ENCODE measurements around the gene SLC36A2. TPM values are rescaled to one million over a fixed set of nuclear protein-coding genes. Genes with fewer than 3 reads are reported as not detected.

SLC36A2 gene
- total RNA-seq, 4 donors from 2014 or later = not detected

GRCh38 chr5:151362970-151363369 is 15.6 kb upstream of the SLC36A2 start:
- H3K4me1 ChIP-seq = no peaks in the 10 kb centered on the region
- DNase-seq (ENCODE audit: extremely low spot score) = peak; percentile 24
- intact Hi-C loops (cut with DNase I) = no loop called here
- peaks cover 0 to 36% (median 12%) of the 10 kb centered on the region in 4 donors for H3K9me3 ChIP-seq
- no peak for TF ChIP-seq CTCF (IDR thresholded peaks at IDR 0.05)
- TF ChIP-seq POLR2AphosphoS5 (IDR thresholded peaks at IDR 0.05) = no peak
- TF ChIP-seq POLR2A (IDR thresholded peaks at IDR 0.05; ENCODE audit: low read depth) = no peak
- TF ChIP-seq EP300 (IDR thresholded peaks at IDR 0.05) = no peak
- 74% methylated on average over 3 of the region's 3 CpGs for WGBS
- H3K27ac ChIP-seq (replicated peaks in 1 of 4) = no peak overlapping the region
- no peaks in the 10 kb centered on the region for H3K27me3 ChIP-seq
- no peak overlapping the region for H3K4me3 ChIP-seq
- H3K36me3 ChIP-seq = no peaks in the 10 kb centered on the region

GRCh38 chr5:151359391-151359790 is 12.0 kb upstream of the SLC36A2 start:
- Histone ChIP-seq H3K4me3 (no peak overlapping the region), H3K36me3 (no peaks in the 10 kb centered on the region), H3K4me1 (no peaks in the 10 kb centered on the region), H3K27me3 (no peaks in the 10 kb centered on the region), H3K27ac (replicated peaks in 1 of 4) (no peak overlapping the region), H3K9me3 (peaks cover 0 to 18% (median 4%) of the 10 kb centered on the region in 4 donors)
- 60% methylated on average over 2 of the region's 2 CpGs for WGBS
- DNase-seq (ENCODE audit: extremely low spot score) = no peak
- TF ChIP-seq CTCF (IDR thresholded peaks at IDR 0.05) (no peak), EP300 (IDR thresholded peaks at IDR 0.05) (no peak), POLR2A (IDR thresholded peaks at IDR 0.05; ENCODE audit: low read depth) (no peak), POLR2AphosphoS5 (IDR thresholded peaks at IDR 0.05) (no peak)
- intact Hi-C loops (cut with DNase I) = no loop called here

- no peaks in the 10 kb centered on the region for H3K4me1 ChIP-seq
- no peak overlapping the region for H3K27ac ChIP-seq (replicated peaks in 1 of 4)
- WGBS = 56% methylated on average over 2 of the region's 2 CpGs
- intact Hi-C loops (cut with DNase I) = no loop called here
- TF ChIP-seq EP300 (IDR thresholded peaks at IDR 0.05) (no peak), POLR2AphosphoS5 (IDR thresholded peaks at IDR 0.05) (no peak), POLR2A (IDR thresholded peaks at IDR 0.05; ENCODE audit: low read depth) (no peak), CTCF (IDR thresholded peaks at IDR 0.05) (no peak)
- peaks cover 0 to 17% (median 4%) of the 10 kb centered on the region in 4 donors for H3K9me3 ChIP-seq
- H3K4me3 ChIP-seq = no peak overlapping the region
- peak; percentile 42 for DNase-seq (ENCODE audit: extremely low spot score)
- H3K36me3 ChIP-seq = no peaks in the 10 kb centered on the region
- H3K27me3 ChIP-seq = no peaks in the 10 kb centered on the region
Observed at GRCh38 chr5:151357792-151358191, 10.4 kb upstream of the SLC36A2 start.

- Histone ChIP-seq H3K4me1 (no peaks in the 10 kb centered on the region), H3K27me3 (no peaks in the 10 kb centered on the region), H3K4me3 (no peak overlapping the region), H3K27ac (replicated peaks in 1 of 4) (no peak overlapping the region), H3K9me3 (peaks cover 0 to 12% (median 2%) of the 10 kb centered on the region in 4 donors), H3K36me3 (no peaks in the 10 kb centered on the region)
- 95% methylated on average over 3 of the region's 3 CpGs for WGBS
- intact Hi-C loops (cut with DNase I) = no loop called here
- peak; percentile 55 for DNase-seq (ENCODE audit: extremely low spot score)
- no peak for TF ChIP-seq POLR2A (IDR thresholded peaks at IDR 0.05; ENCODE audit: low read depth)
Observed at GRCh38 chr5:151357097-151357496, 9.7 kb upstream of the SLC36A2 start.

- no peak for DNase-seq (ENCODE audit: extremely low spot score)
- Histone ChIP-seq H3K27ac (replicated peaks in 1 of 4) (no peak overlapping the region), H3K4me3 (no peak overlapping the region), H3K9me3 (no peaks in the 10 kb centered on the region), H3K36me3 (no peaks in the 10 kb centered on the region), H3K4me1 (no peaks in the 10 kb centered on the region), H3K27me3 (peaks cover 0 to 4% (median 0%) of the 10 kb centered on the region in 4 donors)
- TF ChIP-seq POLR2A (IDR thresholded peaks at IDR 0.05; ENCODE audit: low read depth) = no peak
- no peak for TF ChIP-seq EP300 (IDR thresholded peaks at IDR 0.05)
- no peak for TF ChIP-seq POLR2AphosphoS5 (IDR thresholded peaks at IDR 0.05)
- no peak for TF ChIP-seq CTCF (IDR thresholded peaks at IDR 0.05)
- 83% methylated on average over 1 of the region's 1 CpG for WGBS
- intact Hi-C loops (cut with DNase I) = no loop called here
Observed at GRCh38 chr5:151351671-151352070, 4.3 kb upstream of the SLC36A2 start.

Data from esophagus muscularis mucosa (tissue), 4 donors.